H9 (cell line): ENCODE data around the gene DCAF6. TPM values are rescaled to one million over a fixed set of nuclear protein-coding genes. Genes with fewer than 3 reads are reported as not detected.

Experiments used
- DNase-seq: peaks from one replicate; pipeline ENCODE4 v3.0.0-alpha.2; 2017
- H2AFZ ChIP-seq: one replicate; pipeline ENCODE4 v1.6.1; 2013; ENCODE audit warnings: mild to moderate bottlenecking, low read length, control low read depth, moderate library complexity
- H2AK5ac ChIP-seq: 2 replicates; pipeline ENCODE4 v1.6.1; 2013; ENCODE audit warnings: low read length, control low read depth, mixed read lengths; ENCODE audit not compliant: insufficient read length
- H2BK120ac ChIP-seq: one replicate; pipeline ENCODE4 v1.6.1; 2013; ENCODE audit warnings: low read depth, mild to moderate bottlenecking, low read length, control low read depth, inconsistent platforms; ENCODE audit not compliant: poor library complexity, severe bottlenecking
- H2BK12ac ChIP-seq: 2 replicates; pipeline ENCODE4 v1.6.1; 2013; ENCODE audit warnings: low read length, control low read depth, mixed read lengths, low read depth; ENCODE audit not compliant: insufficient read length
- H2BK15ac ChIP-seq: 2 replicates; pipeline ENCODE4 v1.6.1; 2013; ENCODE audit warnings: low read depth, low read length, control low read depth
- H2BK20ac ChIP-seq: one replicate; pipeline ENCODE4 v1.6.1; 2013; ENCODE audit warnings: low read depth, mild to moderate bottlenecking, low read length, control low read depth, inconsistent platforms; ENCODE audit not compliant: poor library complexity, severe bottlenecking
- H2BK5ac ChIP-seq: 2 replicates; pipeline ENCODE4 v1.6.1; 2013; ENCODE audit warnings: low read length, control low read depth, mixed read lengths; ENCODE audit not compliant: insufficient read length
- H3K14ac ChIP-seq: 2 replicates; pipeline ENCODE4 v1.6.1; 2013; ENCODE audit warnings: low read length, control low read depth; ENCODE audit not compliant: insufficient read depth
- H3K18ac ChIP-seq: 2 replicates; pipeline ENCODE4 v1.6.1; 2013; ENCODE audit warnings: low read depth, mild to moderate bottlenecking, mixed read lengths, low read length, control low read depth; ENCODE audit not compliant: insufficient read length
- H3K23ac ChIP-seq: 2 replicates; pipeline ENCODE4 v1.6.1; 2013; ENCODE audit warnings: low read length, control low read depth, mixed read lengths, low read depth; ENCODE audit not compliant: insufficient read length
- H3K23me2 ChIP-seq: 2 replicates; pipeline ENCODE4 v1.6.1; 2013; ENCODE audit warnings: low read depth, mild to moderate bottlenecking, mixed read lengths, low read length, control low read depth; ENCODE audit not compliant: insufficient read length, poor library complexity, severe bottlenecking
- H3K27ac ChIP-seq: 2 replicates; pipeline ENCODE4 v1.5.1; 2013; ENCODE audit warnings: low read length, control low read depth, mixed read lengths, low read depth; ENCODE audit not compliant: insufficient read length
- H3K27me3 ChIP-seq: 2 replicates; pipeline ENCODE4 v1.6.1; 2013; ENCODE audit warnings: low read length, control low read depth, inconsistent platforms; ENCODE audit not compliant: insufficient read depth
- H3K4ac ChIP-seq: 2 replicates; pipeline ENCODE4 v1.6.1; 2013; ENCODE audit warnings: low read depth, mild to moderate bottlenecking, control low read depth, inconsistent platforms, low read length, moderate library complexity
- H3K4me1 ChIP-seq: 2 replicates; pipeline ENCODE4 v1.6.1; 2013; ENCODE audit warnings: low read length, control low read depth, inconsistent platforms; ENCODE audit not compliant: insufficient read depth
- H3K4me2 ChIP-seq: 2 replicates; pipeline ENCODE4 v1.6.1; 2013; ENCODE audit warnings: low read length, control low read depth, mixed read lengths; ENCODE audit not compliant: insufficient read length, insufficient read depth
- H3K56ac ChIP-seq: 2 replicates; pipeline ENCODE4 v1.6.1; 2013; ENCODE audit warnings: low read depth, mild to moderate bottlenecking, mixed read lengths, low read length, control low read depth; ENCODE audit not compliant: insufficient read length
- H3K79me1 ChIP-seq: 2 replicates; pipeline ENCODE4 v1.6.1; 2013; ENCODE audit warnings: low read depth, mild to moderate bottlenecking, moderate library complexity, low read length, control low read depth, inconsistent platforms; ENCODE audit not compliant: insufficient read depth, poor library complexity, severe bottlenecking
- H3K79me2 ChIP-seq: 2 replicates; pipeline ENCODE4 v1.6.1; 2013; ENCODE audit warnings: low read length, control low read depth, inconsistent platforms; ENCODE audit not compliant: insufficient read depth
- H3K9ac ChIP-seq: 2 replicates; pipeline ENCODE4 v1.6.1; 2013; ENCODE audit warnings: low read length, control low read depth, mixed read lengths; ENCODE audit not compliant: insufficient read length; ENCODE audit errors: extremely low read depth
- H3K9me3 ChIP-seq: one replicate; pipeline ENCODE4 v1.6.1; 2013; ENCODE audit warnings: low read depth, low read length, inconsistent platforms; ENCODE audit not compliant: control insufficient read depth
- H3T11ph ChIP-seq: one replicate; pipeline ENCODE4 v1.6.1; 2013; ENCODE audit warnings: mild to moderate bottlenecking, low read length, control low read depth, inconsistent platforms
- H4K20me1 ChIP-seq: one replicate; pipeline ENCODE4 v1.6.1; 2013; ENCODE audit not compliant: control insufficient read depth, insufficient read length, insufficient read depth
- H4K5ac ChIP-seq: 2 replicates; pipeline ENCODE4 v1.6.1; 2013; ENCODE audit warnings: low read depth, mild to moderate bottlenecking, mixed read lengths, low read length, control low read depth; ENCODE audit not compliant: insufficient read length
- H4K8ac ChIP-seq: replicated peaks from 2 replicates; pipeline ENCODE4 v1.6.1; 2013; ENCODE audit warnings: low read length, control low read depth, mixed read lengths, low read depth; ENCODE audit not compliant: insufficient read length
- H4K91ac ChIP-seq: 2 replicates; pipeline ENCODE4 v1.6.1; 2013; ENCODE audit warnings: low read depth, mild to moderate bottlenecking, moderate library complexity, mixed read lengths, low read length, control low read depth; ENCODE audit not compliant: insufficient read length
- H3K27ac Mint-ChIP-seq, 3 experiments: 2 replicates in 2 of 3; 3 replicates in 1 of 3; pipeline ENCODE4 v1.8.0; 2020 to 2021; ENCODE audit warnings: mixed read lengths in 3 of 3, mild to moderate bottlenecking in 1 of 3, moderate library complexity in 1 of 3
- H3K27me3 Mint-ChIP-seq: 2 replicates; pipeline ENCODE4 v1.8.0; 2021; ENCODE audit warnings: low read depth, mild to moderate bottlenecking, moderate library complexity, mixed read lengths
- H3K36me3 Mint-ChIP-seq, 3 experiments: 2 replicates in 2 of 3; 3 replicates in 1 of 3; pipeline ENCODE4 v1.8.0; 2020 to 2021; ENCODE audit warnings: low read depth in 3 of 3, mixed read lengths in 3 of 3; ENCODE audit not compliant: insufficient read depth in 1 of 3
- H3K4me1 Mint-ChIP-seq, 2 experiments: 2 replicates each; pipeline ENCODE4 v1.8.0; 2020; ENCODE audit warnings: mixed read lengths in 2 of 2
- H3K4me3 Mint-ChIP-seq, 2 experiments: 2 replicates in 1 of 2; 3 replicates in 1 of 2; pipeline ENCODE4 v1.8.0; 2020 to 2021; ENCODE audit warnings: mild to moderate bottlenecking in 2 of 2, mixed read lengths in 2 of 2, moderate library complexity in 1 of 2
- H3K9me3 Mint-ChIP-seq, 2 experiments: 2 replicates in 1 of 2; 3 replicates in 1 of 2; pipeline ENCODE4 v1.8.0; 2020; ENCODE audit warnings: mild to moderate bottlenecking in 2 of 2, mixed read lengths in 2 of 2, moderate library complexity in 1 of 2
- WGBS: extraction: QIAGEN DNeasy Blood & Tissue Kit; methylation state at CpG from one replicate; pipeline ENCODE4 v1.1.7; 2013; ENCODE audit warnings: missing lambda C conversion rate, low lambda C conversion rate, mixed read lengths; ENCODE audit not compliant: insufficient read length; ENCODE audit errors: extremely low coverage; 5-methylcytosine and 5-hydroxymethylcytosine counted together
- total RNA-seq: library from RNA; stranded (reverse); gene quantifications from 2 replicates; pipeline ENCODE4 v1.2.1, GENCODE V29; 2021
- TF ChIP-seq, protein P1 (sequence below): fragments of 200-600 bp; sonication (generic); conservative IDR thresholded peaks from 3 replicates; pipeline ENCODE4 v1.8.0; 2021; ENCODE audit warnings: antibody characterized with exemption, mild to moderate bottlenecking

The DCAF6 gene
- total RNA-seq, 1 experiment from 2014 or later = 16.0 TPM

DNA sequence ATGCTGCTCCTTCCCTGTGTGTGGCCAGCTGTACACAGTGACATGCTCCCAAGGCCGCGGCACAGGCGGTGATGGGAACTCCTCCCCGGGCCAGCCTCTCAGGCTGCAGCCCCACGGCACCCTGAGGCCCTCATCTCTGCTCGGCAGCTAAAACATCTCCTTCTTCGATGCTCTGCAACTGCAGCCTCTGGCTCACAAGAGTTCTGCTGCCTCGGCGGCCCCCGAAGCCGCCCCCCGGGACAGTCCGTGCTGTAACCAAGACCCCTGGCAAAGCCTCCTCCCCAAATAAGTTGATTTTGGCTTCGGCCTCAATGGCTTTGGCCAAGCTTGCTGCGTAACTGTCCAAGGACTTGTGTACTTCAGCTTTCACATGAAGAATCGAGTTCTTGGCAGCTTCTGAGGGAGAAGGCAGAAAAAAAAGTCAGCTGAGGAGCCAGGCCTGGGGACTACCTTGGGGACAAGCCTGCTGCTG, 149.0 kb downstream of the DCAF6 start:
- Histone ChIP-seq H4K20me1 (no peaks in the 10 kb centered on the region), H2BK15ac (no peak overlapping the region), H3K27me3 (no peaks in the 10 kb centered on the region), H2AFZ (no peak overlapping the region), H2BK5ac (no peak overlapping the region), H3K9ac (no peak overlapping the region), H3K23me2 (no peaks in the 10 kb centered on the region), H3K14ac (no peak overlapping the region), H2BK120ac (no peak overlapping the region), H4K8ac (no peak overlapping the region), H2BK12ac (no peak overlapping the region), H3T11ph (no peak overlapping the region), H3K79me2 (no peaks in the 10 kb centered on the region), H3K9me3 (no peaks in the 10 kb centered on the region), H3K4me1 (peaks cover 2% of the 10 kb centered on the region; the same call in 1 of the 2 replicates), H4K91ac (no peak overlapping the region), H3K23ac (no peak overlapping the region), H3K4ac (no peak overlapping the region), H3K27ac (no peak overlapping the region), H2AK5ac (no peak overlapping the region), H2BK20ac (no peak overlapping the region), H3K4me2 (no peak overlapping the region), H3K18ac (no peak overlapping the region), H3K79me1 (no peaks in the 10 kb centered on the region), H3K56ac (no peak overlapping the region), H4K5ac (no peak overlapping the region)
- TF ChIP-seq, protein P1, sequence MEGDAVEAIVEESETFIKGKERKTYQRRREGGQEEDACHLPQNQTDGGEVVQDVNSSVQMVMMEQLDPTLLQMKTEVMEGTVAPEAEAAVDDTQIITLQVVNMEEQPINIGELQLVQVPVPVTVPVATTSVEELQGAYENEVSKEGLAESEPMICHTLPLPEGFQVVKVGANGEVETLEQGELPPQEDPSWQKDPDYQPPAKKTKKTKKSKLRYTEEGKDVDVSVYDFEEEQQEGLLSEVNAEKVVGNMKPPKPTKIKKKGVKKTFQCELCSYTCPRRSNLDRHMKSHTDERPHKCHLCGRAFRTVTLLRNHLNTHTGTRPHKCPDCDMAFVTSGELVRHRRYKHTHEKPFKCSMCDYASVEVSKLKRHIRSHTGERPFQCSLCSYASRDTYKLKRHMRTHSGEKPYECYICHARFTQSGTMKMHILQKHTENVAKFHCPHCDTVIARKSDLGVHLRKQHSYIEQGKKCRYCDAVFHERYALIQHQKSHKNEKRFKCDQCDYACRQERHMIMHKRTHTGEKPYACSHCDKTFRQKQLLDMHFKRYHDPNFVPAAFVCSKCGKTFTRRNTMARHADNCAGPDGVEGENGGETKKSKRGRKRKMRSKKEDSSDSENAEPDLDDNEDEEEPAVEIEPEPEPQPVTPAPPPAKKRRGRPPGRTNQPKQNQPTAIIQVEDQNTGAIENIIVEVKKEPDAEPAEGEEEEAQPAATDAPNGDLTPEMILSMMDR = no peak
- no peak for DNase-seq
- H3K27ac Mint-ChIP-seq = no peak overlapping the region
- peaks cover 0 to 8% (median 3%) of the 10 kb centered on the region in 3 experiments; a peak in 5 of 7 replicates for H3K36me3 Mint-ChIP-seq
- H3K27me3 Mint-ChIP-seq = no peaks in the 10 kb centered on the region
- H3K4me3 Mint-ChIP-seq = no peak overlapping the region
- H3K4me1 Mint-ChIP-seq = peaks cover 5 to 6% of the 10 kb centered on the region in 2 experiments
- WGBS = no CpG with 5 or more reads among the region's 16 CpGs
- H3K9me3 Mint-ChIP-seq = no peaks in the 10 kb centered on the region
